Fibroblast of lung (primary cell): ENCODE data around the gene ASIC2.

Experiments used
- CTCF ChIP-seq, 2 donors: IDR thresholded peaks in 1 of 2; conservative IDR thresholded peaks in 1 of 2; 1 replicate in 1 of 2; 2 replicates in 1 of 2; pipeline ENCODE4 v1.5.1; 2011 to 2012; ENCODE audit warnings: low read length in 2 of 2, control low read depth in 1 of 2, inconsistent platforms in 1 of 2, low read depth in 1 of 2, mild to moderate bottlenecking in 1 of 2
- EZH2 ChIP-seq: IDR thresholded peaks from 2 replicates; pipeline ENCODE4 v1.5.1; 2012; ENCODE audit warnings: low read length, control low read depth, mild to moderate bottlenecking; ENCODE audit errors: missing control alignments

GRCh38 chr17:33112763-33113162 lies 180.3 kb downstream of the ASIC2 start:
- no peak for TF ChIP-seq CTCF (conservative IDR thresholded peaks at IDR 0.05 in 1 of 2, IDR thresholded peaks at IDR 0.05 in 1 of 2; ENCODE audit: low read depth in 1 of 2, low read length in 2 of 2)
- TF ChIP-seq EZH2, result no peak
